ENCODE measurements around the gene SLC44A1. TPM values are rescaled to one million over a fixed set of nuclear protein-coding genes. Genes with fewer than 3 reads are reported as not detected.

The SLC44A1 gene
- total and polyA plus RNA-seq, 2 of the 13 experiments (the other 11 are each of a cell fraction or from before 2014, with no cell fraction given), result 21.4 to 40.8 TPM

DNA sequence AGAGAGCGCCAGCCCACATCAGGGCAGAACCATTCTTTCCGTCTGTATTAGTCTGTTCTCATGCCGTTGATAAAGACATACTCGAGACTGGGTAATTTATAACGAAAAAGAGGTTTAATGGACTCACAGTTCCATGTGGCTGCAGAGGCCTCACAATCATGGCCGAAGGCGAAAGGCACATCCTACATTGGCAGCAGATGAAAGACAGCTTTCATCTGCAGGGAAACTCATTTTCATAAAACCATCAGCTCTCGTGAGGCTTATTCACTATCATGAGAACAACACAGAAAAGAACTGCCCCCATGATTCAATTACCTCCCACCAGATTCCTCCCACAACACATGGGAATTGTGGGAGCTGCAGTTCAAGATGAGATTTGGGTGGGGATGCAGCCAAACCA, 198.7 kb downstream of the SLC44A1 start:
- no peak for DNase-seq (ENCODE audit: low spot score)
- intact Hi-C loops (cut with micrococcal nuclease; ENCODE audit: unreplicated experiment), result loop anchor here (10.0 kb wide), 1 partner anchor 252 kb away; the partner anchor contains the start of gene TMEM38B
- WGBS (ENCODE audit: low lambda C conversion rate), result 93% methylated on average over 8 of the region's 8 CpGs

More for the DNA sequence above, 198.7 kb downstream of the SLC44A1 start:
- Histone ChIP-seq H3K4me3 (replicated peaks in 1 of 3; ENCODE audit: insufficient read depth in 1 of 3, low read depth in 2 of 3, low read length in 3 of 3) (no peak overlapping the region), H3K27ac (ENCODE audit: extremely low read length, insufficient read depth, low read length) (no peak overlapping the region), H3K4me1 (ENCODE audit: insufficient read depth, low read length) (peaks cover 38% of the 10 kb centered on the region), H2AFZ (ENCODE audit: low read length) (no peak overlapping the region), H3K9ac (ENCODE audit: insufficient read depth, low read depth, low read length) (no peak overlapping the region), H3K36me3 (replicated peaks in 1 of 2; ENCODE audit: control insufficient read depth in 1 of 2, insufficient read depth in 2 of 2, low read length in 2 of 2) (no peaks in the 10 kb centered on the region), H3K9me3 (ENCODE audit: low read length) (no peaks in the 10 kb centered on the region), H3K27me3 (ENCODE audit: control insufficient read depth in 1 of 2, insufficient read depth in 2 of 2, low read length in 2 of 2) (no peaks in the 10 kb centered on the region), H3K79me2 (ENCODE audit: insufficient read depth, low read length) (no peaks in the 10 kb centered on the region), H3K4me2 (ENCODE audit: low read depth, low read length) (no peak overlapping the region), H4K20me1 (ENCODE audit: insufficient read depth, low read length) (no peaks in the 10 kb centered on the region)
- ChIA-PET CTCF (ENCODE audit: low intra/inter-chr PET ratio, low total read pairs) (no interaction called here), POLR2A (no interaction called here)
- ATAC-seq (no peak), FAIRE-seq (no peak)
- in situ Hi-C loops (cut with HindIII; ENCODE audit: extremely low pct_ligation_motif_present, low pct_unique_long_range_greater_than_20kb), result no loop called here
- TF ChIP-seq CREM (IDR thresholded peaks at IDR 0.05), result no peak
- TF ChIP-seq CREM (CRISPR knock-in tag; IDR thresholded peaks at IDR 0.05), result no peak
- no peak for TF ChIP-seq ZKSCAN1 (IDR thresholded peaks at IDR 0.05; ENCODE audit: low read length)
- TF ChIP-seq, protein P1, sequence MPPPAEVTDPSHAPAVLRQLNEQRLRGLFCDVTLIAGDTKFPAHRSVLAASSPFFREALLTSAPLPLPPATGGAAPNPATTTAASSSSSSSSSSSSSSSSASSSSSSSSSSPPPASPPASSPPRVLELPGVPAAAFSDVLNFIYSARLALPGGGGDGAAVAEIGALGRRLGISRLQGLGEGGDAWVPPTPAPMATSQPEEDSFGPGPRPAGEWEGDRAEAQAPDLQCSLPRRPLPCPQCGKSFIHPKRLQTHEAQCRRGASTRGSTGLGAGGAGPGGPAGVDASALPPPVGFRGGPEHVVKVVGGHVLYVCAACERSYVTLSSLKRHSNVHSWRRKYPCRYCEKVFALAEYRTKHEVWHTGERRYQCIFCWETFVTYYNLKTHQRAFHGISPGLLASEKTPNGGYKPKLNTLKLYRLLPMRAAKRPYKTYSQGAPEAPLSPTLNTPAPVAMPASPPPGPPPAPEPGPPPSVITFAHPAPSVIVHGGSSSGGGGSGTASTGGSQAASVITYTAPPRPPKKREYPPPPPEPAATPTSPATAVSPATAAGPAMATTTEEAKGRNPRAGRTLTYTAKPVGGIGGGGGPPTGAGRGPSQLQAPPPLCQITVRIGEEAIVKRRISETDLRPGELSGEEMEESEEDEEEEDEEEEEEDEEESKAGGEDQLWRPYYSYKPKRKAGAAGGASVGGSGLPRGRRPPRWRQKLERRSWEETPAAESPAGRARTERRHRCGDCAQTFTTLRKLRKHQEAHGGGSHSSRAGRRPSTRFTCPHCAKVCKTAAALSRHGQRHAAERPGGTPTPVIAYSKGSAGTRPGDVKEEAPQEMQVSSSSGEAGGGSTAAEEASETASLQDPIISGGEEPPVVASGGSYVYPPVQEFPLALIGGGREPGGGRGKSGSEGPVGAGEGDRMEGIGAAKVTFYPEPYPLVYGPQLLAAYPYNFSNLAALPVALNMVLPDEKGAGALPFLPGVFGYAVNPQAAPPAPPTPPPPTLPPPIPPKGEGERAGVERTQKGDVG (CRISPR knock-in tag; IDR thresholded peaks at IDR 0.05; ENCODE audit: borderline replicate concordance), result no peak
- TF ChIP-seq, protein P2, sequence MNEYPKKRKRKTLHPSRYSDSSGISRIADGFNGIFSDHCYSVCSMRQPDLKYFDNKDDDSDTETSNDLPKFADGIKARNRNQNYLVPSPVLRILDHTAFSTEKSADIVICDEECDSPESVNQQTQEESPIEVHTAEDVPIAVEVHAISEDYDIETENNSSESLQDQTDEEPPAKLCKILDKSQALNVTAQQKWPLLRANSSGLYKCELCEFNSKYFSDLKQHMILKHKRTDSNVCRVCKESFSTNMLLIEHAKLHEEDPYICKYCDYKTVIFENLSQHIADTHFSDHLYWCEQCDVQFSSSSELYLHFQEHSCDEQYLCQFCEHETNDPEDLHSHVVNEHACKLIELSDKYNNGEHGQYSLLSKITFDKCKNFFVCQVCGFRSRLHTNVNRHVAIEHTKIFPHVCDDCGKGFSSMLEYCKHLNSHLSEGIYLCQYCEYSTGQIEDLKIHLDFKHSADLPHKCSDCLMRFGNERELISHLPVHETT (CRISPR knock-in tag; conservative IDR thresholded peaks at IDR 0.05), result no peak
- no peak for TF ChIP-seq ZSCAN9 (CRISPR knock-in tag; IDR thresholded peaks at IDR 0.05; ENCODE audit: borderline replicate concordance)
- TF ChIP-seq PHB2 (IDR thresholded peaks at IDR 0.05; ENCODE audit: partially characterized antibody), result no peak
- no peak for TF ChIP-seq POLR2A (IDR thresholded peaks at IDR 0.05; ENCODE audit: insufficient read depth in 1 of 2, low read depth in 2 of 2, low read length in 2 of 2)
- TF ChIP-seq THAP11 (CRISPR knock-in tag; IDR thresholded peaks at IDR 0.05), result no peak
- no peak for TF ChIP-seq ZNF160 (CRISPR knock-in tag; IDR thresholded peaks at IDR 0.05)
- no peak for TF ChIP-seq SALL2 (CRISPR knock-in tag; IDR thresholded peaks at IDR 0.05)
- TF ChIP-seq KMT2A (CRISPR knock-in tag; IDR thresholded peaks at IDR 0.05), result no peak
- no peak for TF ChIP-seq ZNF143 (CRISPR knock-in tag; IDR thresholded peaks at IDR 0.05)
- TF ChIP-seq ZNF567 (CRISPR knock-in tag; IDR thresholded peaks at IDR 0.05; ENCODE audit: borderline replicate concordance), result no peak
- TF ChIP-seq CENPBD1 (CRISPR knock-in tag; IDR thresholded peaks at IDR 0.05; ENCODE audit: borderline replicate concordance, low read depth), result no peak
- BruUV-seq (replicated peaks), result no TSS peak
